ENCODE data around the gene CCNY. TPM values are rescaled to one million over a fixed set of nuclear protein-coding genes. Genes with fewer than 3 reads are reported as not detected.
"Not testable (repeated sequence)": the region's sequence is repeated elsewhere in the genome, so short reads cannot be mapped to it uniquely, and the experiment has no call there.

The CCNY gene
- total RNA-seq, 1 experiment from 2014 or later = 63.7 TPM

DNA sequence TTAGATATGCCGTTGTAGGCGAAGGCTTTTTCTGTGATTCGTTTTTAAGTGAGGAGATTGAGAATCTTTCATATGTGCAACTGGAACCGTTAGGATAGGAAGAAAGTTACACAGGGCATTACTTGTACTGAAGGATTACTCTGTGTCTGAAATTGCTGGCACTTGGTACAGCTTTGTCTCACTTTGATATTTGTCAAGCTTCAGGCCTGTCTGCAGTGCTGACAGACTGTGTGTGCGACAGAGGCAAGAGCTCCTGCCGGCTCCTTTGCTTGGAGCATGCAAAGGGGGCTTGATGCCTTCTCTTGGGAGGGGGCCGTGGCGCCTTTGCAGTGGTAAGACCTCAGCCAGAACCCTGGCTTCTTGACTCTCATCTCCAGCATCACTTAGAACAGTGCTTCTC lies 45.8 kb downstream of the CCNY start:
- no peak for DNase-seq (ENCODE audit: low read depth)

GRCh38 chr10:35384265-35384868 lies 48.1 kb downstream of the CCNY start:
- no peak for DNase-seq (ENCODE audit: low read depth)

DNA sequence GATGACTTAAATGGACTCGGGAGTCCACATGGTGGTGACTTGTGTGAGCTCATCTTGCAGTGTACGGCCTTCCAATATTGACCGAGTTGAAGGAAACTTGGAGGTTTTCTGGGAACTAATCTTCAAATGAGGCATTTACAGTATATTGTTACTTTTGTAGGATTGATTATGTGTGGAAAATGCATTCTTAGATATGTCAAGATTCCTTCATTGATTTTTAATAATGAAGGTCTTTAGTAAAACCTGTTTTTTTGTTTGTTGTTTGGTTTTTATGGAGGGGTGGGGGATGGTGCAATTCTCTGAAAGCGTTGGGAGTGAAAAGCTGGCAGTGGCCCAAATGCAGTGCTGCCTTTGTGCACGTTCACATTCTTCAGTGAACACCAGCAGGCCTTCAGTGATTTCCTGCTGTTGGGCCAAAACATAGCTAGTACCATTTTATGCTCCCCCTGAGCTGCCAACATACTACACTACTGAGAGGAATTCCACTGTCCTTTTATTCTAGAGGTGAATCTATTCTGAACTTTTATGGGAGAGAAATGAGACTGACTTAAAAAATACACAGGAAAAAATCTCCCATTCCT lies 50.4 kb downstream of the CCNY start:
- no peak for DNase-seq (ENCODE audit: low read depth)

- DNase-seq (ENCODE audit: low read depth) = peak; percentile 76
Observed at GRCh38 chr10:35387768-35388167, 51.5 kb downstream of the CCNY start.

DNA sequence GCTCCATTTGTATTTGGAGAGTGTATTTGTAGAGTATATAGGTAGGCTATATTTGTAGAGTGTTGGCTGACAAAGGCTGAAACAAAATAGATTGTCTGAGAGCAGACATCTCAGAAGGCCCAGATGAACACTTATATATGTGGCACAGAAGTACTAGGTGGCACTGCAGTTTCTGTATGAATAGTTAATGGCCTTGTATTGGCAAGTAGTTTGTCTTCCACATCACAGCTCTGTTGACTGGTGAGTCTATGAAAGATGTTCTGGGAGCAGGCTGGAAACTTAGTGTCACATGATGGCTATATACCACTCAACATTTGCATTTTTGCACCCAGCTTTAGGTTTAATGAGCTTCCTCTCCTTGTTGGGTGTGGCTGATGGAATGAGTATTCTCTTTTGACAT lies 51.9 kb downstream of the CCNY start:
- no peak for DNase-seq (ENCODE audit: low read depth)

- no peak for DNase-seq (ENCODE audit: low read depth)
Observed at GRCh38 chr10:35388682-35389081, 52.4 kb downstream of the CCNY start.

- no peak for DNase-seq (ENCODE audit: low read depth)
Observed at GRCh38 chr10:35390161-35390840, 54.0 kb downstream of the CCNY start.

- no peak for DNase-seq (ENCODE audit: low read depth)
Observed at GRCh38 chr10:35390843-35391152, 54.5 kb downstream of the CCNY start.

DNA sequence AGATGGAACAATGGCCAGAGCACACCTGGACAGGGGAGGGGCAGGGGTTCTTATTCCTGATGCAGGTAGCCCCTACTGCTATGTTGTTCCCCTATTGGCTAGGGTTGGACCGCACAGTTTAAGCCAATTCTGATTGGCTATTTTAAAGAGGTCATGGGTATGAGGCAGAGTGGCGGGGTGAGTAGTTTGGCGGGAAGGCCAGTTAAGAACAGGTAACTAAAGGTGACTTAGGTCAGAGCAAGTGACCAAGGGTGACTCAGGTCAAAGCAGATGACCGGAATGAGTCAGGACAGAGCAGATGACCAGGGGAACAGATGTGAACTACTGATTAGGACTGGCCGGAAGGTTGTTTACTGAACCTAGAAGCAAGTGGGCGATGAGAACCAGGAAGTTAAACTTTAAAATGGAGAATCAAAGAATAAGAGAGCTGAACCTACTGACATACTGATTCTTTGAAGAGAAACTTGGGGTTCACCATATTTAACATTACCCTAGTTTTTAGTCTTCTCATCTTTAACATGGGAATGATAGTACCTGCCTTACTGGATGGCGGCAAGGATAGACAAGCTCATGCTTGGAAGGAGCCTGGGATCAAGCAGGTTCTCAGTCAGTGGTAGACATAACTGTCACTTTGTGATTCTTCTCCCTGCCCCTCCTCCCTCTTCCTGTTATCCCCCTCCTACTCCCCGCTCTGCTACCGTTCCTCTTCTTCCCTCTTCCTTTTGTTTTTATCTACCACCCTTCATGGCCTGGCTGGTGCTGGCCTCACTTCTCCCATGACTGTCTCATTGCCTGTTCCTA lies 55.0 kb downstream of the CCNY start:
- no peak for DNase-seq (ENCODE audit: low read depth)

DNA sequence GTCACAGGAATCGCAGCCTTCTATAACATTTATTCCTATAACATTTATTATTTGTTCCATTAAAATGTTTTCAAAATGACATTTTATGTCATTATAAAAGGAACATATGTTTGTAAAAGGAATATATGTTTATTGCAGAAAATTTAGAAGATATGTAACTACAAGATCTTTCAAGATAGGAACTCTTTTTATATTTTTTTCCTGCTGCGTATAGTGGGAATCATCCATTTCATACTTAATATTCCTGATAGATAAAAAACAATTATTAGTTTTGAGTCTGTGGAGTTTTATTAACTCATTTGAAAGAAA lies 55.6 kb downstream of the CCNY start:
- no peak for DNase-seq (ENCODE audit: low read depth)

- DNase-seq (ENCODE audit: low read depth) = no peak
Observed at GRCh38 chr10:35392482-35393228, 56.3 kb downstream of the CCNY start.

GRCh38 chr10:35394411-35394851 lies 58.1 kb downstream of the CCNY start:
- DNase-seq (ENCODE audit: low read depth) = no peak

GRCh38 chr10:35394934-35395333 lies 58.6 kb downstream of the CCNY start:
- DNase-seq (ENCODE audit: low read depth) = no peak

DNA sequence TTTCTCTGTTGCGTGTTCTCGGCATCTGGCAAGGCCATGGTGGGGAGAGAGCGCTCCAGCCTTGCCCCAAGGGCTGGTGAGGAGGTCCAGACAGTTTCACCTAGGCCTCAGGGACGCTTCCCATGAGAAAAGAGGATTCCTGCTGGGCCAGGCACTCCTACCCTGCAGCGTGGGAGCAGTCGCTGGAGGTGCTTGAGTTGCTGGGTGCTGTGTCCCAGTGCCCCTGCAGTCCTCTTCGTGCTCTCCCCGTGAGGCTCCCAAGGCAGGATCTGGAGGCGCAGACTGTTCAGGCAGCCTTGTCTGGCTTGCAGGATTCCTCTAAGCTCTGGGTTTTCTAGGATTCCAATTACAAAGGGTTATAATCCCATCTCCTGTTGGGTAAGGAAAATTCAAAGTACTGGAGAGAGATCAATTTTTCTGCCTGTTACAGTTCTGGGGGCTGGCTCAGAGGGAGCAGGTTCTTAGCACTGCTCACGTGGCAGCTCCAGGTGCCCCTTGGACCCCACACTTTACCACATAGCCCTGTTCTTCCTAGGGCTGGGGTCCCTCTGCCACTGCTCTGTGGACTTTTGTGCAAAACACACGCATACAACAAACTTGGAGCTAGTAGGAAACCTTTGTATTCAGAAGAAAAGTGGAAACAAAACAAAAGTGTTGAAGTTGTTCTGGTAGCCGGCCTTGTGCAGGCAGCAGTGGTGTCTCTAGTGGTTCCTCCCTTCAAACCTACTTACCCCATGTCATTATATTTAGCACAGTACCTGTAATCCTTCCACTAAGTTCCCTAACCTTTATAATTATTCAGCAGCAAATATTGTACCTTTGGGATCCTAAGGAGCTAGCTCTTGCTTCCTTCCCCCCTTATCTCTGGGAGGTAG lies 60.5 kb downstream of the CCNY start:
- DNase-seq (ENCODE audit: low read depth) = no peak

DNA sequence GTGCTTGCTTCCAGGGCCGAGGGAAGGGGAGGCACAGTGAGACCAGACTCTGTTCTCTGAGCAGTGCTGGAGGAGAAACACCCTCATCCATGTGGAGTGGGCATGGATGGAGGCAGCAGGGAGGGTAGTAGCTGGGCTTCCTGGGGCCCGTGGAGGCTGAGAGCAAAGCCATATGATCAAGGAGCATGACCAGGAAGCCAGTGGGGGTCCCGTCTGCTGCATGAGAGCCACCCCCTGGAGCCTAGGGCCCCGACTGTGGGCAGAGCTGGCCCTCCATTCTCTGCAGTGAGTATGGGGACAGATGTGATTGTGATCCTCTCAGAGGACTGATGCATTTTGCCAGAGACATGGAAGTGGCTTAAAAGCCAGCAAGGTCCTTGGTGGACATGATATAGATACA lies 61.6 kb downstream of the CCNY start:
- no peak for DNase-seq (ENCODE audit: low read depth)

DNA sequence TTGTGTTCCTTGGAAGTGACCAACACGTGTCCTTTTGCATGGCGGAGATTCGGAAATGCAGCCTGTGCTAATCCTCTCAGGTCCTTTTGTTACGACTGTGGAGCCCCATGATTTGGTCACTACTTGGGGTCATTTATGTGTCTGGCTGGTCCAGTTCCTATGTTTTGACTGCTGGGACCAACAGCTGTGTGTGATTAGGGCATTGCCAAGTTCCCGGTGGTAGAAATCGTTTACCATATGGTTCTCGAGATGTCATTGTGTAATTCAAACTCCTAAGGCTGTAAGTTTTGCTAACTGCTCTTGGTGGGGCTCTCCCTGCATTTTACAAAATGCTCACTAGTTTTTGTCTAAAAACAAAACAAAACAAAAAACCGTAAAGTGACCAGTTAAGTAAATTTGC lies 62.0 kb downstream of the CCNY start:
- DNase-seq (ENCODE audit: low read depth) = peak; percentile 75

DNA sequence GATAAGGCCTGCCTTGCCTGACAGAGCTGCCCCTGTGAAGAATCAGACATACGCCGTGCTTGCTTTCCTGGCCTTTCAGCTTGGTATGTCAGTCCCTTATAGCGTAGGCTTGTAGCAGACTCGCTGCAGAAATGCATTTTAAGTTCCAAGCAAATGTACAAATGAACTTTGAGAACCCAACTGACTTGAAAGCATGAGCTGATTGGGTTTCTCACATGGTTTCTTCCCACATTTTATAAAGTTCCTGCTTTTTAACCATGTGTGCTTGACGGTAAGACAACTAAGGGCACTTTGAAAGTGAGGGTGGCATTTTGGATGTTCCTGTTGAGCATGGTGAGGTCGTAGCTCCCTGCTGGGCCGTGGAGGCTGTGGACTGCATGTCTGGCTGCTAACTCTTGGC lies 62.6 kb downstream of the CCNY start:
- DNase-seq (ENCODE audit: low read depth) = no peak

DNA sequence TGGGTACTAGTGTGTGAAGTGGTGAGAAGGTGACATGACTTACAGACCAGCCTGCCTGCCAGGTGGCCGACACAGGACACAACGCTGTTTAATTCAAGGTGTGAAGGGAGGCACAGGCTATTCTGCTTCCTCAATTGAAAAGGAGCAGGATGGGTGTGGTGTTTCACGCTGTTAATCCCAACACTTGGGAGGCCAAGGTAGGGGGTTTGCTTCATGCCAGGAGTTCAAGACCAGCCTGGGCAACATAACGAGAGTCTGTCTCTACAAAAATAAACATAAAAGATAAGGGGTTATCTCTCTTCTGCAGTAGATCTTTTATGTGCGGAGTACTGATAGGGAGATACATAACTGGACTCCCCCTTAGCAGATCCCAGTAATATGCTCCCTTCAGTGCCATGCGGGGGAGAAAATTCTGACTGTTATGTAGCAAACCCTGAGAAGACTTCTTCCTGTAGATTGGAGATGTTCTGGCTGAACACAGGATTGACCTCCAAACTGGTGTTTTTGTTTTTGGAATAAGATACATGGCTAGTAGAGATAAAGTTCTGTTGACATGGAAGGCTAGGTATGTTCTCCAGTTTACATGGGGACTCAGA lies 63.2 kb downstream of the CCNY start:
- DNase-seq (ENCODE audit: low read depth) = no peak

DNA sequence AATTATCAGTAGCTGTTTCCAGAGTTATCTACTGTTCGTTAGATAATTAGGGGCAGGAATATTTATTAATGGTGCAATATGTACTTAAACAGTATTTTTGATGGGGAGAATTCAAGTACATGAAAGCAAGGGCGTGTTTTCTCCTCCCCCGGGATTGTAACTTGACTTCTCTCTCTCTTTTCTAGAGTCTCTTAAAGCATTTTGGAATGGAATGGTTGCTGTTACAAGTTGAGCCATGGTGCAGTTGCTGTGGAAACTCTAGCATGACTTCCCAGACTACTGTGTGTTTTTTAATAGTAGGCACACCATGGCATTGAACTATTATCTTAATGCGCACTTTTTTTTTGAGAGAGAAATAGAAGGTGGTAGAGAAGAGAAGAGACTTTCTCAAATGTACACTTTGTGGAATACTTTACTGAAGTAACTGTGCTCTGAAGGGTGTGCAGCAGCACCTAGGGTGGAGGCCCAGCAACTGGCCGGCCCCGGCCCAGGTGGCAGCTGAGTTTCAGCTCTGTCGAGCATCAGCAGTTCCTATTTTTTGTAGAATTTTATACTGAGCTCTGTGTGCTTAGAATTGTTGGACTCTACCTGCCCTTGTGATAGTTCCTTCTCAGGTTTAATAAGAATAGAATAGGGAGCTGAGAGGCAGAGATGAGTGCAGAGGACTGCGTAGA lies 64.4 kb downstream of the CCNY start:
- no peak for DNase-seq (ENCODE audit: low read depth)

DNA sequence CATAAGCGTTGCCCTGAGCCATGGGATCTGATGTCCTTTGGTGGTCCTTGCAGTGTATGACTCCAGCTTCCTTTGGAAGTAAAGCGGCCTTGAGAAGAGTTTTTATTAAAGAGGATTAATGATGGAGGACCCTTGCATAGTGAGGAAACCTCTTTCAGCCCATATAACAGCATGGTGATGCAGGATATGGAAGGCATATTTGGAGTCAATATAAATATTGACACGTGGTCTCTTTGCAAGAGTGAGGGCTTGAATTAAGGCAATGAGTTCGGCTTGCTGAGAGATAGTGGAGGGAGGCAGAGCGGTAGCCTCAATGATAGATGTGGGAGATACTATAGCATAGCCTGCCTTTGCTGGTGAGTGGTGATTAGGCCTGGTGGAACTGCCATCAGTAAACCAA lies 67.2 kb downstream of the CCNY start:
- not testable (repeated sequence) for DNase-seq (ENCODE audit: low read depth)
